Measurements from ENCODE around the gene MAN2C1. TPM values are rescaled to one million over a fixed set of nuclear protein-coding genes. Genes with fewer than 3 reads are reported as not detected.

MAN2C1 gene
- total and polyA plus RNA-seq, 2 donors (not counting 1 experiment from before 2014, with no cell fraction given): 186 to 229 TPM

- Mint-ChIP-seq H3K27me3 (no peaks in the 10 kb centered on the region), H3K4me3 (no peak overlapping the region), H3K9me3 (ENCODE audit: insufficient read depth) (peaks cover 8% of the 10 kb centered on the region), H3K4me1 (peaks cover 18% of the 10 kb centered on the region), H3K27ac (no peak overlapping the region)
- H3K27me3 ChIP-seq (replicated peaks in 1 of 4; ENCODE audit: control extremely low read depth in 1 of 4, control insufficient read depth in 3 of 4, insufficient read depth in 4 of 4, low read length in 3 of 4): no peaks in the 10 kb centered on the region
- no peak for TF ChIP-seq CTCF (IDR thresholded peaks at IDR 0.05)
- TF ChIP-seq EZH2 (IDR thresholded peaks at IDR 0.05; ENCODE audit: borderline replicate concordance, insufficient read depth, low read depth, low read length, poor library complexity, severe bottlenecking): no peak
- peaks cover 17% of the 10 kb centered on the region in 2 donors for H3K4me1 ChIP-seq (ENCODE audit: control insufficient read depth in 2 of 2, insufficient read depth in 2 of 2, low read length in 2 of 2)
- no peak overlapping the region for H3K4me2 ChIP-seq (replicated peaks; ENCODE audit: low read depth, low read length, poor library complexity, severe bottlenecking)
- intact Hi-C loops (cut with micrococcal nuclease): loop anchor here (5.0 kb wide), 1 partner anchor 567 kb away; no protein-coding TSS in a partner anchor
- CTCF ChIA-PET: interaction anchor here (3.7 kb wide), 1 partner anchor 15 kb away, joined by 15 read pairs; the partner anchor contains the start of gene MAN2C1
- WGBS (ENCODE audit: insufficient coverage): 93% methylated on average over 6 of the region's 7 CpGs
- H2AFZ ChIP-seq (ENCODE audit: insufficient read depth, low read depth, low read length, poor library complexity, severe bottlenecking): no peak overlapping the region
- ATAC-seq (ENCODE audit: low read depth): no peak
- no peak overlapping the region for H3K4me3 ChIP-seq (ENCODE audit: control extremely low read depth in 1 of 5, extremely low read depth in 1 of 5, insufficient read depth in 1 of 5, low read depth in 2 of 5, low read length in 4 of 5)
- peak; percentile 43 for DNase-seq
- H3K27ac ChIP-seq (ENCODE audit: low read length in 2 of 2): no peak overlapping the region
- POLR2A ChIA-PET: no interaction called here
- no peak overlapping the region for H3K9ac ChIP-seq (ENCODE audit: low read length)
- H3K9me3 ChIP-seq (ENCODE audit: control extremely low read depth in 1 of 3, control insufficient read depth in 2 of 3, insufficient read depth in 1 of 3, low read length in 2 of 3): peaks cover 0 to 36% (median 14%) of the 10 kb centered on the region in 3 donors
- H3K36me3 ChIP-seq (replicated peaks in 1 of 2; ENCODE audit: control extremely low read depth in 1 of 2, control insufficient read depth in 1 of 2, extremely low read depth in 1 of 2, insufficient read depth in 2 of 2, low read length in 1 of 2): peaks cover 0 to 24% of the 10 kb centered on the region in 2 experiments
- no peaks in the 10 kb centered on the region for H4K20me1 ChIP-seq (ENCODE audit: control insufficient read depth, insufficient read depth, low read length, poor library complexity, severe bottlenecking)
- no peaks in the 10 kb centered on the region for H3K79me2 ChIP-seq (ENCODE audit: control insufficient read depth, insufficient read depth, low read length)
Observed at GRCh38 chr15:75354454-75354853, 14.0 kb downstream of the MAN2C1 start.

DNA sequence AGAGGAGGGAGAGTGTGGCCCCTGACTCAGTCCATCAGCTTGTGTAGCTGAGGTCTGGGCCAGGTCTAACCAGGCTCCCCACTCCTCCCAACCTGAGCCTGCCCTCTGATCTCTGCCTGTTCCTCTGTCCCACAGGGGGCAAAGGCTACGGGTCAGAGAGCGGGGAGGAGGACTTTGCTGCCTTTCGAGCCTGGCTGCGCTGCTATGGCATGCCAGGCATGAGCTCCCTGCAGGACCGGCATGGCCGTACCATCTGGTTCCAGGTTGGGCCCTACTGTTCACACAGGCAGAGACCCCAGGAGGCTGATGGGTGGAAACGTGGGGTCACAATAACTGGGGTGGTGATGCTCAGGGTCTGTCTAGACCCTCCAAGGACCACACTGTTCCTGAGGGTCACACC, 14.8 kb downstream of the MAN2C1 start:
- TF ChIP-seq EZH2 (IDR thresholded peaks at IDR 0.05; ENCODE audit: borderline replicate concordance, insufficient read depth, low read depth, low read length, poor library complexity, severe bottlenecking) (no peak), CTCF (IDR thresholded peaks at IDR 0.05) (no peak)
- H3K4me1 ChIP-seq (ENCODE audit: control insufficient read depth in 2 of 2, insufficient read depth in 2 of 2, low read length in 2 of 2): peaks cover 25% of the 10 kb centered on the region in 2 donors
- POLR2A ChIA-PET: no interaction called here
- no peak overlapping the region for H3K4me3 ChIP-seq (ENCODE audit: control extremely low read depth in 1 of 5, extremely low read depth in 1 of 5, insufficient read depth in 1 of 5, low read depth in 2 of 5, low read length in 4 of 5)
- H3K27me3 ChIP-seq (replicated peaks in 1 of 4; ENCODE audit: control extremely low read depth in 1 of 4, control insufficient read depth in 3 of 4, insufficient read depth in 4 of 4, low read length in 3 of 4): no peaks in the 10 kb centered on the region
- intact Hi-C loops (cut with micrococcal nuclease): loop anchor here (5.0 kb wide), 1 partner anchor 566 kb away; no protein-coding TSS in a partner anchor
- no peaks in the 10 kb centered on the region for H3K27me3 Mint-ChIP-seq
- WGBS (ENCODE audit: insufficient coverage): 91% methylated on average over 7 of the region's 7 CpGs
- H3K27ac ChIP-seq (ENCODE audit: low read length in 2 of 2): no peak overlapping the region
- DNase-seq (no peak), ATAC-seq (ENCODE audit: low read depth) (no peak)
- H3K36me3 ChIP-seq (replicated peaks in 1 of 2; ENCODE audit: control extremely low read depth in 1 of 2, control insufficient read depth in 1 of 2, extremely low read depth in 1 of 2, insufficient read depth in 2 of 2, low read length in 1 of 2): peaks cover 0 to 25% of the 10 kb centered on the region in 2 experiments
- no peak overlapping the region for H3K4me3 Mint-ChIP-seq
- no peaks in the 10 kb centered on the region for H4K20me1 ChIP-seq (ENCODE audit: control insufficient read depth, insufficient read depth, low read length, poor library complexity, severe bottlenecking)
- H3K27ac Mint-ChIP-seq: no peak overlapping the region
- H2AFZ ChIP-seq (ENCODE audit: insufficient read depth, low read depth, low read length, poor library complexity, severe bottlenecking): no peak overlapping the region
- no peak overlapping the region for H3K9ac ChIP-seq (ENCODE audit: low read length)
- H3K9me3 ChIP-seq (ENCODE audit: control extremely low read depth in 1 of 3, control insufficient read depth in 2 of 3, insufficient read depth in 1 of 3, low read length in 2 of 3): peaks cover 0 to 44% (median 23%) of the 10 kb centered on the region in 3 donors
- peaks cover 23% of the 10 kb centered on the region for H3K4me1 Mint-ChIP-seq
- no peak overlapping the region for H3K4me2 ChIP-seq (replicated peaks; ENCODE audit: low read depth, low read length, poor library complexity, severe bottlenecking)
- no peaks in the 10 kb centered on the region for H3K79me2 ChIP-seq (ENCODE audit: control insufficient read depth, insufficient read depth, low read length)
- CTCF ChIA-PET: interaction anchor here (3.7 kb wide), 1 partner anchor 15 kb away, joined by 15 read pairs; the partner anchor contains the start of gene MAN2C1
- peaks cover 8% of the 10 kb centered on the region for H3K9me3 Mint-ChIP-seq (ENCODE audit: insufficient read depth)

Measured in B cell (primary cell).